GM18519 (cell line): ENCODE measurements around the gene PHLPP1.
"Not testable (repeated sequence)": the region's sequence is repeated elsewhere in the genome, so short reads cannot be mapped to it uniquely, and the experiment has no call there.

Experiments
- ATAC-seq: cut with Tn5 transposase; IDR thresholded peaks from one replicate; pipeline ENCODE4 v1.9.1; 2021; ENCODE audit warnings: mild to moderate bottlenecking, moderate library complexity; ENCODE audit not compliant: unreplicated experiment, low FRiP score

PHLPP1 gene

DNA sequence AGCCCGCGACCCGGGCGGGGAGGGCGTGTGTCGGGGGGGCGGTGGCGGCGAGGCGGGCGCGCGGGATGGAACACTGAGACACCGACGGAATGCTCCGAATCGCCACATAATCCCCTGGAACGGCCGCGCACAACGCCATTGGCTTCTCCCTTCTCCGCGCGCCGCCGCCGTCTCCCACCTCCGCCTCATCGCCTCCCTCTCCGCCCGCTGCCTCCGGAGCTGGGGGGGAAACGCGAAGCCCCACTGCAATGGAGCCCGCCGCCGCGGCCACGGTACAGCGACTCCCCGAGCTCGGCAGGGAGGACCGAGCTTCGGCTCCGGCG is at the start of gene PHLPP1:
TSS of gene PHLPP1 (plus strand) at position 106 of the 323 bp plus-strand sequence. CDS start at position 249, 143 bp downstream.
- peak; percentile 2 for ATAC-seq

DNA sequence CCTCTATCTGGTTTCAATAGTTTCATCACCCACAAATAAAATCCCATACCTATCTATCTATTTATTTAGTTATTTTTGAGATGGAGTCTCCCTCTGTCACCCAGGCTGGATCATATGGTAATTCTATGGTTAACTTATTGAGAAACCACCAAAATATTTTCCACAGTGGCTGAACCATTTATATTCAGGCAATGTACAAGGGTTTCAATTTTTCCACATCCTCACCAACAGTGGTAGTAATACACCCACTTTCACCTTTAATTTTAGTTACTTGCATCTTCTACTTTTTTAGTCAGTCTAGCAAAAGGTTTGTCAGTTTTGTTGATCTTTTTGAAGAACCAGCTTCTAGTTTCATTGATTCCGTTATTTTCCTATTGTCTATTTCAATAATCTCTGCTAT is 46.1 kb upstream of the PHLPP1 start:
- ATAC-seq = no peak

DNA sequence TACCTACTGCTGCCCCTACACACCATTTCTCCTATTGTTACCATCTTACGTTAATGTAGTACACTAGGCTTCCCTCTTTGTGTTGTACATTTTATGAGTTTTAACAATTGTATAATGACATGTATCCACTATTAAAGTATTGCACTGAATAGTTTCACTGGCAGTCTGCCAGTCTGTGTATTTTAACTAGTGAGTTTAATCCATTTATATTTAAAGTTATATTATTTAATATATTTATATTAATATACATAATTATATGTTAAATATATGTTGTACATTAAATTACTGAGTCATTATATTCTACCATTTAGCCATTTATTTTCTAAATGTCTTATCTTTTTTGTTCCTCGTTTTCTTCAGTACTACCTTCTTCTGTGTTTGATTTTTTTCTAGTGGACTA is 44.8 kb upstream of the PHLPP1 start:
- ATAC-seq = no peak

DNA sequence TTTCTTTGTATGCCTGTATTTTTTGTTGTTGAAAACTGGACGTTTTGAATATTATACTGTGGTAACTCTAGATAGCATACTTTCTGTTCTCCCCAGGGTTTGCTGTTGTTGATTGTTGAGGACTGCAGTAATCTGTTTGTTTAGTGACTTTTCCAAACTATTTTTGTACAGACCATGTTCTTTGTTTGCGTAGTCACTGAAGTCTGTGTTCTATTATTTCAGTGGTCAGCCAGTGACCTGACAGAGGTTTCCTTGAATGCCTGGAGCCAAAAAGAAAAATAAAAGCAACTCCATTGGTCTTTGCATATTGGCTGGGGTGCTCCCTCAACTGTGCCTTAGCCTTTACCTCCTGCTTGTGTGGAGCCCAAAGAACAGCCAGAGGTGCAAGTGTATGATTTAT is 42.7 kb upstream of the PHLPP1 start:
- ATAC-seq = no peak

DNA sequence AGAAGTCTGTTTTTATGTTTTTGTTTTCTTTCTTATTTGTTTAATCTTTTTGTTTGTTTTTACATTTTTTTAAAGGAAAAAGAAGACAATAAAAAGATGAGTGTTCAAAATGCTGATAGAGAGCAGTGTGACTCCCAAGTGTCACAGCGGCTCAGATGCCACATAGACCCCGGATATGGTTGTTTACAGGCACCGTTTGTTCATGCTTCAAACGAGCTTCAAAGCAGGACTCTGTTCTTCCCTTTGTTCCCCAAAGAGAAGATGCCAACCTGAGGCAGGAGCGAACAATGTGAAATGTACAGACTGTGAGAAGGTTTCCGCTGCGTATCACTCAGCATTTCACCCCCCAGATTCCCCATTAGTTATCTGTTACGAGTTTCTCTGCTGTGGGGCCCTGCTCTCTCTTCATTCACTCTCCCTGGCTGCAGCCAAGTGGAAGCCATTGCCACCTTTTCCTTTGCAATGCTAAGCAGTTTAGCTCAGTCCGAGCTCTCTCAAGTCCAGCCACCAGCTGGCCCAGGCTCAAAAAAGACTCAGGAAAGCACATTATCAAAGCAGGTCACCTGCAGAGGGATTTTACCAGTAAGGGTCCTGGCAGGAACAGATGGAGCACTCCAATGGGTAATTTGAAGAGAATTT is 36.4 kb upstream of the PHLPP1 start:
- ATAC-seq = no peak

DNA sequence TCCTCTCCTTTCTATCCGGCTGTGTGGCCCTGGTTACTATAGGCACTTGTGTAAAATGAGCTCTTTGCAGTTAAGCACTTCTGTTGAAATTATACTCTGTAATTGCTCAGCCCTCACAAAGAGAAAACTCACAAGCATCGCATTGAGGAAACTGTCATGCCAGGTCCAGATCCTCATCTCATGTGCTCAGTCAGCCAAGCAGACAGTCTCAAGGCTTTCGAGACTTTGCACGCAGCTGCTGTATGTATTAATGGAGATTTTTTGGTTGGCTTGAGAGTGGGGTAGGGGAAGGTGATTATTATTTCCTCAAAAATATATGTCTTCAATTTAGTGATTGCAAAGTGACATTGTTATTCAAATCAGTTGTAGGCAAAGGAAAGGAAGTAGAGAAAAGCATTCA is 33.0 kb upstream of the PHLPP1 start:
- ATAC-seq = no peak

DNA sequence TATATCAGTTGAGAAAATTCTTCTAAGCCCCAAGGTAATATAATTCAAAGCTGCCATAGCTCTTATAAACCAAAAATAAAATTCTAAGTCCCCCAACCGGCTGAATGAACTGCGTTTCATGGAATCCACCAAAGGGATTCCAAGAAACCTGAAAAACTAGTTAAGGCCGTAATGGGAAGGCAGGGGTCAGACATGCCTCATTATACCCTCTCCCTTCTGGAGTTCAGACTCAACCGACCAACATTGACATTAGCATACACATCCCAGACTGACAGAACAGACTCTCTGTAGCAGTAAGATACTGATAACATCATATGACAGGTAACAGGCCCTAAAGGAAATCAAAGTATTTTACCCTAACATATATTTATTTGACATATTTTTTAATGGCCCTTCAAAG is 31.4 kb upstream of the PHLPP1 start:
- ATAC-seq = no peak

DNA sequence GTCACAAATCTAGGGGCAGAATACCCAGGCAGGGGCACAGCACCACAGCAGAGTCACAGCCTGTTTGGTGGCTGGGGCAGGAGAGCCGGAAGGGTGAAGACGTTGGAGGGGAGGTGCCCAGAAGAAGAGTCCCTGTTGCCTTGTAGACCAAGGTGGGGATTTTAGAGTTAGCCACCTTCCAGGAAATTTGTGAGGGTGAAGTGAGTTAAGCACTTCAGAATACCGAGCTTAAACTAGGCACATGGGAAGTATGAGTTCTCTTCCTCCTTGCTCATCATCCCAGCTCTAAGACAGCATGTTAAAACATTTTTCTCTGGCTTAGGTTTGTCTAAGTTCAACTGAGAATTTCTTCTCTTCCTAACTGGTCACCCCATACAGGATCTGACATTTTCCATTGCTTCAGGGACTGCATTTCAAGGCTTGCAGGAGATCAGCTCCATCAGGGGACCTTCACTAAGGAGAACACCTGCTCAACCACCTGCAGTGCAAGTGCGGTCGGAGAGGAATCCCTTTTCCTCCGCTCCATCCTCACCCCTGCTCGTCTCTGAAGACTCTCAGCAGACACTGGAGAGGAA is 26.5 kb upstream of the PHLPP1 start:
- no peak for ATAC-seq

DNA sequence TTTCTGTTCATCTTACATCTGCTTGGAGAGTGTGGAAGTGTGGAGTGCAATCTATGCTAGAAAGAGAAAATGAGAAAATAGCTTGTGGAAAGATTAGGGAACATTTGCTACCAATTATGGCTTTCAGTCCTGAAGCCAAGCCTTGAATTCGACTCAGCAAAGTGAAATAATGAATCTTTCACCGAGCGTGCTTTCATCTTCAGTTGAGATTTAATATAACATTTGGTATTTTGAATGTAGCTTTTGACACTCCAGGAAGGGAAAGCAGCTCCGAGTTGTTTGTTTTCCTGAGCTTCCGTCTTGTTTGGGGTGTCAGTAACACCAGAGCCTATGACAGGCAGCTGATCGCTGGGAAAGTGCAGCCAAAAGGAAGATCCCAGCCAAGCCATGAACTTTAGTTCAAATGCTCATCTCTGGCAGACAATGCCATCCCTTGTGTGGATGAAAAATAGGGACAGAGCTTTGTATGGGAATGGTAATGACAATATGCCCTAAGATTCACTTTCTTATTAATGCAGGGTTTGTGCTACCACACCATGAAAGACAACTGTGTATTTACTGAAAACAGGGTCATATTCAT is 25.0 kb upstream of the PHLPP1 start:
- no peak for ATAC-seq

DNA sequence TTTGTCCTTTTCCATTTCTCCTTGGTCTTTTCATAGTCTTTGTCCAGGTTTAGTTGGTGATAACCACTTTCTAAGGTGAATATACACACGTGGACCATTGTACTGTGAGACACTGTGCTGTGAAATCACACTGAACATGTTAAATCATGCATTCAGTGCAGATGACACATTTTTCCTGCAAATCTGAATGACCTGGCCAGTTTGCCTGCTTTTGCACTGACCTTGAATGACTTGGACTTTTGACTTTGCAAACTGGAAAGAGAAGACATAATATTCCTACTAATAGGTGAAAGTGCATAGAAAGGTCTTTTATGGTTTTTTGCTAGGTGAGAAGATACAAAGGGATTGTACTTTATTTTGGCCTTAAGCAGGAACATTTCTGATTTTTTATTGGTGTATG is 21.7 kb upstream of the PHLPP1 start:
- no peak for ATAC-seq

DNA sequence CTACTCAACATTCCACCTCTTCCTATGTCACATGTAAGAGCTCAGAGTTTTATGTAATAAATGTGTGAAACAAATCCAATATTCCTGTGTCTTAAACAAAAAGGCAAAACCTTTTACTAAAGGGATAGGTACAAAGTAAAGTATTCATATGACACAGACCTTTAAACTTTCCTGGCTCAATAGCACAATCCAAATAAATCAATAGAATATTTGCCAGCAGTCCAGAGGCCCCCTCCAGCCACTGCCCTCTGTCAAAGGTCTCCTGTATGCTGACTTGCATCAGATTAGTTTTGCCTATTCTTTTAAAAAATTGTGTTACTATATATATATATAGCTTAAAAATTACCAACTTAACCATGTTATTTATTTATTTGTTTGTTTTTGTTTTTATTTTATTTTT is 17.7 kb upstream of the PHLPP1 start:
- no peak for ATAC-seq

DNA sequence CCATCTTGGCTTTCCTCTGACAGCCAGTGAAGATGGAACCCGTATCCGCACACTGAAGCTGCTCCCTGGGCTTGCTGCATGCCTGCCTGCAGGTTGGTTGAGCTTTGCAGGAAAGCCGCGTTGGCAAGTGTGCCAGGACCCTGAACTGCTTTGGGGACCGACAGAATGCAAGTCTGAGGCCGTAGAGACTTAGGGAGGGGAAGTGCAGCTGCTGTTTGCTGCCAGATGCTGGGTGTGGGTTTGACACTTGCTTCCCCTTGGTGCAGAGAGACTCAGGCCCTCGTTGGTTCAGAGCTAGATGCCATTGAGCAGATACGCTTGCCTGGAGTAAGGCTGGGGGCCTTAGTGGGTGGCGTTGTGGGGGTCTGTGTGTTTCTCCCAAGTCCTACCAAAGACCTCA is 13.1 kb upstream of the PHLPP1 start:
- ATAC-seq = no peak

DNA sequence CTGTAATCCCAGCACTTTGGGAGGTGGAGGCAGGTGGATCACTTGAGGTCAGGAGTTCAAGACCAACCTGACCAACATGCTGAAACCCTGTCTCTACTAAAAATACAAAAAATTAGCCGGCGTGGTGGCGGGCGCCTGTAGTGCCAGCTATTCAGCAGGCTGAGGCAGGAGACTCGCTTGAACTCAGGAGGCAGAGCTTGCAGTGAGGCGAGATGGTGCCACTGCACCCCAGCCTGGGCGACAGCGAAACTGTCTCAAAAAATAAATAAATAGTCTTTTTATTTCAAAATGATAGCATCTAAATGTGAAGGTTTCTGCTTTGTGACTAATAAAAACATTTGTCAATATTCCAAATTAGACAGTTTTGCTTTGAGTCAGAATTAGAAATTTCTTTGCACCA is 8.5 kb upstream of the PHLPP1 start:
- ATAC-seq = not testable (repeated sequence)

DNA sequence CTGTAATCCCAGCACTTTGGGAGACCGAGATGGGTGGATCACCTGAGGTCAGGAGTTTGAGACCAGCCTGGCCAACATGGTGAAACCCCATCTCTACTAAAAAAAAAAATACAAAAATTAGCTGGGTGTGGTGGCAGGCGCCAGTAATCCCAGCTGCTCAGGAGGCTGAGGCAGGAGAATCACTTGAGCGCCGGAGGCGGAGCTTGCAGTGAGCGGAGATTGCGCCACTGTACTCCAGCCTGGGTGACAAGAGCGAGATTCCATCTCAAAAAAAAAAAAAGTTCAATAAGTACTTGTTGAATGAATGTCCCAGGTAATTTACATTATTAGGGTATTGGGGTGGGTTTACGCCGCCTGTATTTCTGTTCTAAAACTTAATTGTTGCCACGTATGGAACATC is 5.4 kb upstream of the PHLPP1 start:
- not testable (repeated sequence) for ATAC-seq

DNA sequence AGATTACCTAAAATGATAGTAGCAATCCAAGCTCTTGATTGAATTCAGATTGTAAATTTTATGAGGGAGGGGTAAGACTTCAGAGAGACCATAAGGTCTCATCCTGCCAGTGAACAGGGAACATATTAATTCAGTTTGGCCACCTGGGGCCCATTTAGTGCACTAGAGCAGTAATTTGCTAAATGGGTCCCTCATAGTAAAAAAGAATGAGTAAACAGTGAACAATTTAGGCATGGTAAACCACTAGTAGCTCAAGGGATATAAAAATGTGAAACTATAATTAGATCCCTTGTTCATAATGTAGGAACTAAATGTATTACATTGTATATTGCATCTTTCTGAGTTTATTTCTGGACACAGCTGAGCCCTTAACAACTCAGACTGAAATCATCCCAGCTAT is 4.9 kb upstream of the PHLPP1 start:
- ATAC-seq = no peak

DNA sequence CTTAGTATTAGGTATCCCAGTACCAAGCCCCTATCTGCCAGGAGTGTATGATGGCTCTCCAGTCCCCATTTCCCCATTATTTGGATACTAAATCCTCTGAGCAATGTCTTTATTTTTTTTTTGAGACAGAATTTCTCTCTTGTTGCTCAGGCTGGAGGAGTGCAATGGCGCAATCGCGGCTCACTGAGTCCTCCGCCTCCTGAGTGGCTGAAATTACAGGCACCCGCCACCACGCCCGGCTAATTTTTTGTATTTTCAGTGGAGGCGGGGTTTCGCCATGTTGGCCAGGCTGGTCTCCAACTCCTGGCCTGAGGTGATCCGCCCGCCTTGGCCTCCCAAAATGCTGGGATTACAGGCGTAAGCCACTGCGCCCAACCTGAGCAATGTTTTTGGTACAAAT is 3.6 kb upstream of the PHLPP1 start:
- no peak for ATAC-seq

DNA sequence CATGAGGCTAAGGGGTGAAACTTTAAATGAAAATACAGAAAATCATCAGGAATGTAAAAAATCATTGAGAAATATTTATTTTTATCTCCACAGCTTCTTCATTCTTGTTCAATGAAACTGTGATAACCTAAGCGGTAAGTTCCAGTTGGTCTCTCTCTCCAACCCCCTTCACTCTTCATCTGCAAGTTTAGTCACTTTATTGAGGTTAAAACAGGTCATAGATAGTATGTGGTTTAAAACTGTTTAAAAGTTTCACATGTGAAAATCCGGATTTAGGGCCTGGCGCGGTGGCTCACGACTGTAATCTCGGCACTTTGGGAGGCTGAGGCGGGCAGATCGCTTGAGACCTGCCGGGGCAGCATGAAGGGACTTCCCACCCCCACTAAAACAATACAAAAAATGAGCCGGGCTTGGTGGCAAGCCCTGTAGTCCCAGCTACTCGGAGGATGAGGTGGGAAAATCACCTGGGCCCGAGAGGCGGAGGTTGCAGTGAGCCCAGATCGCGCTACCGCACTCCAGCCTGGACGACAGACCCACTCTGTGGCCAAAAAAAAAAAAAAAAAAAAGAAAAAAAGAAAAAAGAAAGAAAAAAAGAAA is 1.6 kb upstream of the PHLPP1 start:
- ATAC-seq = no peak

DNA sequence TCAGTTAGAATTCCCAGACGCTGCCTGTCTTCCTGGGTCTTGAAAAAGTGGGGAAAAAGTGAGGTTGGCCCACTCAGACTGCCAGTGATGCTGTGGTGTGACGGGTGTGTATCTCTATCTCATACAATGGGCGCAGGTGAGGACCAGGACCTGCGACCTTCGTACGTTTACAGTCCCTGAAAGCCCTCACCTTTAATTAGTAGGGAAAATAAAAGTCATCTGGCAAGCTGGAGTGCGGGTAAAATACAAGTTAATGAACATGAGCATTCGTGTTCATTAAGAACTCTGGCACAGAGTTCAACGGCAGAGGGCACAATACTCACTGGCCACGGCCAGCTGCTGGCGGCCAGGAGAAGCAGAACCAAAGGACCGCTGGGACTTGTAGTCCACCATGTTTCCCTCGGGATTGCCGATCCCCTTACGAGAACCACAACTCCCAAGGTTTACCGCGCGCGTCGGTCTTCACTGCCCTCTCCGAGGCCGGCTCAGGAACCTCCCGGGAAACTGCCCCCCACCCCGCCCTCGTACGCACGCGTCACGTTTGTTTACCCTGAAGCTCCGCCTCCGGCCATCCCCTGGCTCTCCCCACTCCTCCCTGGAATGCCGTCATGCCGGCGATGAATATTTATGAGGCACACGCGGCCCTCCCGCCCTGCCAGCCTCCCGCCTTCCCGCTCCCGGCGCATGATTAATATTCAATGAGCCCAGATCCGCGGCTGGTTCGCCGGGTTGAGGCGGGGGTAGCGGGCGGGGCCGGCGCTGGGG is 488 bp upstream of the PHLPP1 start:
- peak; percentile 45 for ATAC-seq

DNA sequence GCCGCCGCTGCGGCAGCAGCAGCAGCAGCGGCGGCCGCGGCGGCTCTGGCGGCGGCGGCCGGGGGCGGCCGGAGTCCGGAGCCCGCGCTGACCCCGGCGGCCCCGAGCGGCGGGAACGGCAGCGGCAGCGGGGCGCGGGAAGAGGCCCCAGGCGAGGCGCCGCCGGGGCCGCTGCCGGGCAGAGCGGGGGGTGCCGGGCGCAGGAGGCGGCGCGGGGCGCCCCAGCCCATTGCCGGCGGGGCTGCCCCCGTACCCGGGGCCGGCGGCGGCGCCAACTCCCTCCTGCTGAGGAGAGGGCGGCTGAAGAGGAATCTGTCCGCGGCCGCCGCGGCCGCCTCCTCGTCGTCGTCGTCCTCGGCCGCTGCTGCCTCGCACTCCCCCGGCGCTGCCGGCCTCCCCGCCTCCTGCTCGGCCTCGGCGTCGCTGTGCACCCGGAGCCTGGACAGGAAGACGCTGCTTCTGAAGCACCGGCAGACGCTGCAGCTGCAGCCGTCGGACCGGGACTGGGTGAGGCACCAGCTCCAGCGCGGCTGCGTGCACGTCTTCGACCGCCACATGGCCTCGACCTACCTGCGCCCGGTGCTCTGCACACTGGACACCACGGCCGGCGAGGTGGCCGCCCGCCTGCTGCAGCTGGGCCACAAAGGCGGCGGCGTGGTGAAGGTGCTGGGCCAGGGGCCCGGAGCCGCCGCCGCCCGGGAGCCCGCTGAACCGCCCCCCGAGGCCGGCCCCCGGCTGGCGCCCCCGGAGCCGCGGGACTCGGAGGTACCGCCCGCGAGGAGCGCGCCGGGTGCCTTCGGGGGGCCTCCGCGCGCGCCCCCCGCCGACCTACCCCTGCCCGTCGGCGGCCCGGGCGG is 646 bp downstream of the PHLPP1 start:
- peak; percentile 27 for ATAC-seq

DNA sequence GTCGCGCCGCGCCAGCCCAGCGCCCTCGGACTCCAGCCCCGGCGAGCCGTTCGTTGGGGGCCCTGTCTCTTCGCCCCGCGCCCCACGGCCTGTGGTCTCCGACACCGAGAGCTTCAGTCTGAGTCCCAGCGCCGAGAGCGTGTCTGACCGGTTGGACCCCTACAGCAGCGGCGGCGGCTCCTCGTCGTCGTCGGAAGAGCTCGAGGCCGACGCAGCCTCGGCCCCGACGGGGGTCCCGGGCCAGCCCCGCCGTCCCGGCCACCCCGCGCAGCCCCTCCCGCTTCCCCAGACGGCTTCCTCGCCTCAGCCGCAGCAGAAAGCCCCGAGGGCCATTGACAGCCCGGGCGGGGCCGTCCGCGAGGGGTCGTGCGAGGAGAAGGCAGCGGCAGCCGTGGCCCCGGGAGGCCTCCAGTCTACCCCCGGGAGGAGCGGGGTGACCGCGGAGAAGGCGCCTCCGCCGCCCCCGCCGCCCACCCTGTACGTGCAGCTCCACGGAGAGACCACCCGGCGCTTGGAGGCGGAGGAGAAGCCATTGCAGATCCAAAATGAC is 1.4 kb downstream of the PHLPP1 start:
- no peak for ATAC-seq
